PC-3 (cell line): ENCODE results near the gene GALNTL6. TPM values are rescaled to one million over a fixed set of nuclear protein-coding genes. Genes with fewer than 3 reads are reported as not detected.

Experiments
- ATAC-seq: fragments of 200-7000 bp; cut with Tn5 transposase; 2 replicates; pipeline ENCODE4 v1.9.1; 2020; ENCODE audit warnings: mild to moderate bottlenecking, moderate library complexity
- BruUV-seq: library from RNA; stranded (reverse); fragments of 400-500 nt; replicated peaks from 2 replicates; lab custom pipeline; 2021; lab: Mats Ljungman, UMichigan
- CTCF ChIA-PET: fragments of 300-600 bp; sonication (Branson Sonifier 250); formaldehyde crosslinking; loops from one replicate; lab custom pipeline; 2022; ENCODE audit warnings: antibody characterized with exemption; lab: Charles Lee
- POLR2A ChIA-PET: fragments of 300-600 bp; sonication (Branson Sonifier 250); formaldehyde crosslinking; loops from one replicate; lab custom pipeline; 2022; ENCODE audit warnings: antibody characterized with exemption; ENCODE audit not compliant: unreplicated experiment; lab: Charles Lee
- DNase-seq: peaks from one replicate; pipeline ENCODE4 v3.0.0-alpha.2; 2015
- H2AFZ ChIP-seq: fragments of 300-600 bp; sonication (generic); 2 replicates; pipeline ENCODE4 v1.6.0; 2016; ENCODE audit warnings: antibody characterized with exemption, low read length
- H3F3A ChIP-seq: fragments of 300-600 bp; sonication (generic); one replicate; pipeline ENCODE4 v1.6.0; 2017; ENCODE audit warnings: antibody characterized with exemption, low read length, control low read depth, mild to moderate bottlenecking; ENCODE audit not compliant: unreplicated experiment
- H3K27ac ChIP-seq: fragments of 300-600 bp; sonication (generic); 2 replicates; pipeline ENCODE4 v1.5.1; 2016; ENCODE audit warnings: mild to moderate bottlenecking, low read length
- H3K27me3 ChIP-seq: fragments of 300-600 bp; sonication (generic); 2 replicates; pipeline ENCODE4 v1.6.1; 2016; ENCODE audit warnings: low read length, mixed read lengths
- H3K36me3 ChIP-seq: fragments of 300-600 bp; sonication (generic); 2 replicates; pipeline ENCODE4 v1.6.1; 2016; ENCODE audit warnings: low read depth, mixed run types, low read length, mixed read lengths
- H3K4me1 ChIP-seq: fragments of 300-600 bp; sonication (generic); 2 replicates; pipeline ENCODE4 v1.5.1; 2016; ENCODE audit warnings: low read length; ENCODE audit not compliant: insufficient read depth
- H3K4me2 ChIP-seq: fragments of 300-600 bp; sonication (generic); 2 replicates; pipeline ENCODE4 v1.6.0; 2016; ENCODE audit warnings: low read length
- H3K4me3 ChIP-seq: fragments of 300-600 bp; sonication (generic); 2 replicates; pipeline ENCODE4 v1.5.1; 2016; ENCODE audit warnings: mild to moderate bottlenecking, low read length, mixed read lengths
- H3K79me2 ChIP-seq: fragments of 300-600 bp; sonication (generic); 2 replicates; pipeline ENCODE4 v1.6.1; 2017; ENCODE audit warnings: low read length, mixed read lengths
- H3K9ac ChIP-seq: fragments of 300-600 bp; sonication (generic); 2 replicates; pipeline ENCODE4 v1.6.0; 2016; ENCODE audit warnings: mild to moderate bottlenecking, low read length
- H3K9me2 ChIP-seq: fragments of 300-600 bp; sonication (generic); replicated peaks from 2 replicates; pipeline ENCODE4 v1.6.1; 2016; ENCODE audit warnings: mixed run types, low read length, mixed read lengths
- H3K9me3 ChIP-seq: fragments of 300-600 bp; sonication (generic); 2 replicates; pipeline ENCODE4 v1.6.1; 2016; ENCODE audit warnings: low read length, mixed read lengths
- H4K20me1 ChIP-seq: fragments of 300-600 bp; sonication (generic); 2 replicates; pipeline ENCODE4 v1.6.1; 2016; ENCODE audit warnings: low read length, mixed read lengths
- CTCF ChIP-seq: fragments of 300-600 bp; sonication (generic); conservative IDR thresholded peaks from 2 replicates; pipeline ENCODE4 v1.5.1; 2017; ENCODE audit warnings: antibody characterized with exemption, low read depth, mild to moderate bottlenecking, low read length
- EZH2 ChIP-seq: fragments of 300-600 bp; sonication (generic); IDR thresholded peaks from one replicate; pipeline ENCODE4 v1.6.1; 2017; ENCODE audit warnings: antibody characterized with exemption, mild to moderate bottlenecking, low read length; ENCODE audit not compliant: unreplicated experiment
- EZH2phosphoT487 ChIP-seq: fragments of 300-600 bp; sonication (generic); IDR thresholded peaks from 2 replicates; pipeline ENCODE4 v1.6.1; 2018; ENCODE audit warnings: mild to moderate bottlenecking, antibody characterized with exemption, low read length, borderline replicate concordance
- intact Hi-C: fragments of 100-400 bp; cut with micrococcal nuclease; formaldehyde crosslinking; loops from 2 replicates; pipeline ENCODE4 v1.9.0; 2023
- total RNA-seq: library from RNA; depleted of rRNA; stranded (reverse); fragments of >200 nt; gene quantifications from 2 replicates; pipeline ENCODE4 v1.2.3, GENCODE V29; 2014

Gene GALNTL6
- total RNA-seq, 1 experiment from 2014 or later: not detected

GRCh38 chr4:173008436-173008835 lies 1195.2 kb downstream of the GALNTL6 start:
- intact Hi-C loops: loop anchor here (10.0 kb wide), 1 partner anchor 114 kb away; no protein-coding TSS in a partner anchor
- no peaks in the 10 kb centered on the region for H3K9me3 ChIP-seq
- no peak for TF ChIP-seq EZH2phosphoT487
- TF ChIP-seq CTCF: no peak
- TF ChIP-seq EZH2: no peak
- no peaks in the 10 kb centered on the region for H3K79me2 ChIP-seq
- no peak overlapping the region for H3K9ac ChIP-seq
- H3K36me3 ChIP-seq: no peaks in the 10 kb centered on the region
- no peaks in the 10 kb centered on the region for H3K4me1 ChIP-seq
- DNase-seq (no peak), ATAC-seq (no peak)
- no TSS peak for BruUV-seq
- no peaks in the 10 kb centered on the region for H4K20me1 ChIP-seq
- no peak overlapping the region for H3K4me3 ChIP-seq
- CTCF ChIA-PET: no interaction called here
- H3F3A ChIP-seq: no peaks in the 10 kb centered on the region
- H3K27me3 ChIP-seq: no peaks in the 10 kb centered on the region
- no peak overlapping the region for H2AFZ ChIP-seq
- POLR2A ChIA-PET: no interaction called here
- no peaks in the 10 kb centered on the region for H3K9me2 ChIP-seq
- H3K27ac ChIP-seq: no peak overlapping the region
- H3K4me2 ChIP-seq: no peak overlapping the region

- no peak for TF ChIP-seq CTCF
- no peak for TF ChIP-seq EZH2
- no peak for TF ChIP-seq EZH2phosphoT487
- Histone ChIP-seq H3K36me3 (no peaks in the 10 kb centered on the region), H3K4me3 (no peak overlapping the region), H3K4me2 (no peak overlapping the region), H3K27me3 (no peaks in the 10 kb centered on the region), H4K20me1 (no peaks in the 10 kb centered on the region), H3K4me1 (peaks cover 8% of the 10 kb centered on the region), H3K79me2 (no peaks in the 10 kb centered on the region), H2AFZ (no peak overlapping the region), H3F3A (no peaks in the 10 kb centered on the region), H3K9me3 (no peaks in the 10 kb centered on the region), H3K9ac (no peak overlapping the region), H3K9me2 (no peaks in the 10 kb centered on the region), H3K27ac (no peak overlapping the region)
- DNase-seq: no peak
- ATAC-seq: no peak
- no TSS peak for BruUV-seq
- intact Hi-C loops: loop anchor here (10.0 kb wide), 1 partner anchor 114 kb away; no protein-coding TSS in a partner anchor
- CTCF ChIA-PET: no interaction called here
- POLR2A ChIA-PET: no interaction called here
These were observed 1196.1 kb downstream of the GALNTL6 start for GRCh38 chr4:173009129-173009823.

GRCh38 chr4:173012608-173013007 lies 1199.4 kb downstream of the GALNTL6 start:
- H3K9me3 ChIP-seq: no peaks in the 10 kb centered on the region
- no peaks in the 10 kb centered on the region for H3K27me3 ChIP-seq
- no peak overlapping the region for H3K9ac ChIP-seq
- no peaks in the 10 kb centered on the region for H4K20me1 ChIP-seq
- peaks cover 11% of the 10 kb centered on the region for H3K4me1 ChIP-seq
- H3K36me3 ChIP-seq: no peaks in the 10 kb centered on the region
- no peak for ATAC-seq
- no peaks in the 10 kb centered on the region for H3K9me2 ChIP-seq
- H3K4me2 ChIP-seq: no peak overlapping the region
- H3K27ac ChIP-seq: no peak overlapping the region
- no peaks in the 10 kb centered on the region for H3K79me2 ChIP-seq
- H3K4me3 ChIP-seq: no peak overlapping the region
- CTCF ChIA-PET: interaction anchor here (1.5 kb wide), 1 partner anchor 12 kb away, joined by 8 read pairs; no protein-coding TSS in a partner anchor
- no TSS peak for BruUV-seq
- H3F3A ChIP-seq: no peaks in the 10 kb centered on the region
- DNase-seq: no peak
- intact Hi-C loops: loop anchor here (1.0 to 2.0 kb wide), 3 partner anchors 159 to 406 kb away; no protein-coding TSS in a partner anchor
- H2AFZ ChIP-seq: no peak overlapping the region
- POLR2A ChIA-PET: no interaction called here
- TF ChIP-seq EZH2phosphoT487: no peak
- TF ChIP-seq CTCF: no peak
- TF ChIP-seq EZH2: no peak
